Liver (tissue), 9 donors: ENCODE results near the gene NPW. TPM values are rescaled to one million over a fixed set of nuclear protein-coding genes. Genes with fewer than 3 reads are reported as not detected.

Experiments
- DNase-seq: peaks from one replicate; pipeline ENCODE4 v3.0.0-alpha.2; 2017; ENCODE audit warnings: low spot score
- H3K27ac ChIP-seq, 2 donors: one replicate each; pipeline ENCODE4 v1.7.0; 2013; ENCODE audit warnings: inconsistent platforms in 2 of 2, low read length in 2 of 2, control low read depth in 1 of 2, low read depth in 1 of 2, mild to moderate bottlenecking in 1 of 2
- H3K27me3 ChIP-seq, 4 donors: one replicate each; pipeline versions ENCODE4 v1.6.1 to v1.7.0; 2013; ENCODE audit warnings: low read length in 3 of 4, inconsistent platforms in 1 of 4, mild to moderate bottlenecking in 1 of 4, moderate library complexity in 1 of 4; ENCODE audit not compliant: control insufficient read depth in 4 of 4, insufficient read depth in 4 of 4
- H3K36me3 ChIP-seq, 4 donors: one replicate each; pipeline versions ENCODE4 v1.6.1 to v1.7.0; 2013; ENCODE audit warnings: low read length in 3 of 4, mild to moderate bottlenecking in 3 of 4, low read depth in 1 of 4, moderate library complexity in 1 of 4; ENCODE audit not compliant: control insufficient read depth in 4 of 4, insufficient read depth in 3 of 4
- H3K4me1 ChIP-seq, 4 donors: one replicate each; pipeline versions ENCODE4 v1.6.1 to v1.7.0; 2013; ENCODE audit warnings: low read length in 3 of 4, mild to moderate bottlenecking in 3 of 4, moderate library complexity in 1 of 4; ENCODE audit not compliant: control insufficient read depth in 4 of 4, insufficient read depth in 4 of 4
- H3K4me3 ChIP-seq, 3 donors: one replicate each; pipeline versions ENCODE4 v1.6.1 to v1.7.0; 2013; ENCODE audit warnings: low read length in 3 of 3, control low read depth in 1 of 3, low read depth in 1 of 3, mild to moderate bottlenecking in 1 of 3
- H3K9ac ChIP-seq, 2 donors: one replicate each; pipeline ENCODE4 v1.7.0; 2013; ENCODE audit warnings: low read length in 2 of 2, mild to moderate bottlenecking in 2 of 2, moderate library complexity in 2 of 2, control low read depth in 1 of 2, low read depth in 1 of 2
- H3K9me3 ChIP-seq, 4 donors: one replicate each; pipeline versions ENCODE4 v1.6.1 to v1.7.0; 2013; ENCODE audit warnings: low read length in 3 of 4; ENCODE audit not compliant: control insufficient read depth in 4 of 4
- CTCF ChIP-seq: fragments of 150-350 bp; IDR thresholded peaks from 2 replicates; pipeline ENCODE4 v1.5.1; 2017; ENCODE audit warnings: improper control_type of control experiment, low read depth, low read length; ENCODE audit not compliant: missing input control
- EGR1 ChIP-seq, 2 donors: IDR thresholded peaks; 2 replicates each; pipeline ENCODE4 v1.6.1; 2016 to 2018; ENCODE audit warnings: antibody characterized with exemption in 2 of 2, low read depth in 2 of 2
- FOXA1 ChIP-seq: IDR thresholded peaks from 2 replicates; pipeline ENCODE4 v1.6.1; 2016; ENCODE audit warnings: antibody characterized with exemption
- GABPA ChIP-seq, 2 donors: IDR thresholded peaks in 1 of 2; conservative IDR thresholded peaks in 1 of 2; 2 replicates each; pipeline ENCODE4 v1.6.1; 2016; ENCODE audit warnings: antibody characterized with exemption in 2 of 2, mild to moderate bottlenecking in 1 of 2, moderate library complexity in 1 of 2
- HNF4A ChIP-seq, 2 donors: conservative IDR thresholded peaks; 2 replicates each; pipeline ENCODE4 v1.6.1; 2016; ENCODE audit warnings: antibody characterized with exemption in 2 of 2, mild to moderate bottlenecking in 2 of 2
- HNF4G ChIP-seq: IDR thresholded peaks from 2 replicates; pipeline ENCODE4 v1.6.1; 2016; ENCODE audit warnings: antibody characterized with exemption
- MAX ChIP-seq: IDR thresholded peaks from 2 replicates; pipeline ENCODE4 v1.6.1; 2016; ENCODE audit warnings: antibody characterized with exemption
- RAD21 ChIP-seq, 2 donors: IDR thresholded peaks; 2 replicates each; pipeline ENCODE4 v1.6.1; 2016; ENCODE audit warnings: antibody characterized with exemption in 2 of 2, mild to moderate bottlenecking in 2 of 2
- TAF1 ChIP-seq: conservative IDR thresholded peaks from 2 replicates; pipeline ENCODE4 v1.6.1; 2016; ENCODE audit warnings: antibody characterized with exemption, mild to moderate bottlenecking
- WGBS: extraction: QIAGEN DNeasy Blood & Tissue Kit; methylation state at CpG from one replicate; pipeline ENCODE4 v1.1.7; 2013; 5-methylcytosine and 5-hydroxymethylcytosine counted together
- polyA plus RNA-seq, 2 donors: library from polyadenylated mRNA; stranded (reverse) in 1 of 2; unstranded in 1 of 2; fragments of 200-250 nt in 1 of 2; fragments of >200 nt in 1 of 2; fragmentation: Nextera tagmentation in 1 of 2; extraction: Ambion mirVana in 1 of 2; gene quantifications; one replicate each; pipeline versions ENCODE4 v1.2.1 to v1.2.3, GENCODE V29; 2013 to 2015
- total RNA-seq, 2 donors: library from RNA; depleted of rRNA; stranded (reverse); fragments of >200 nt; gene quantifications; one replicate each; pipeline ENCODE4 v1.2.3, GENCODE V29; 2014
- donor health status: healthy.
- donor health status: healthy.
- donor health status: healthy.
- donor health status: healthy.
- donor health status: healthy.

The NPW gene
- total and polyA plus RNA-seq, 4 donors: 1.3 to 20.6 (median 9.1) TPM

GRCh38 chr16:2001035-2001434 is 18.6 kb upstream of the NPW start:
- 95% methylated on average over 19 of the region's 19 CpGs for WGBS
- peaks cover 24 to 67% (median 28%) of the 10 kb centered on the region in 4 donors for H3K36me3 ChIP-seq
- DNase-seq: no peak

GRCh38 chr16:2001456-2002355 is 17.9 kb upstream of the NPW start:
- no peak overlapping the region for H3K9ac ChIP-seq
- WGBS: 95% methylated on average over 53 of the region's 53 CpGs
- no peak overlapping the region for H3K27ac ChIP-seq
- H3K36me3 ChIP-seq: peaks cover 24 to 65% (median 27%) of the 10 kb centered on the region in 4 donors
- no peak for TF ChIP-seq MAX
- no peak for TF ChIP-seq CTCF
- no peak for DNase-seq
- peaks cover 21 to 34% (median 25%) of the 10 kb centered on the region in 4 donors for H3K4me1 ChIP-seq
- no peaks in the 10 kb centered on the region for H3K9me3 ChIP-seq
- no peak overlapping the region for H3K4me3 ChIP-seq
- H3K27me3 ChIP-seq: no peaks in the 10 kb centered on the region

More at GRCh38 chr16:2001035-2001434, 18.6 kb upstream of the NPW start:
- H3K9me3 ChIP-seq: no peaks in the 10 kb centered on the region
- H3K27me3 ChIP-seq: no peaks in the 10 kb centered on the region
- peaks cover 15 to 28% (median 21%) of the 10 kb centered on the region in 4 donors for H3K4me1 ChIP-seq
- no peak overlapping the region for H3K4me3 ChIP-seq
- no peak overlapping the region for H3K27ac ChIP-seq
- no peak overlapping the region for H3K9ac ChIP-seq
- TF ChIP-seq HNF4A (conservative IDR thresholded peaks at IDR 0.05): no peak
- TF ChIP-seq MAX: no peak
- TF ChIP-seq EGR1 (IDR thresholded peaks at IDR 0.05; ENCODE audit: low read depth in 2 of 2): no peak
- no peak for TF ChIP-seq CTCF
- TF ChIP-seq HNF4G: no peak
- TF ChIP-seq GABPA (IDR thresholded peaks at IDR 0.05 in 1 of 2, conservative IDR thresholded peaks at IDR 0.05 in 1 of 2): no peak
- TF ChIP-seq TAF1: no peak
- TF ChIP-seq FOXA1: no peak
- no peak for TF ChIP-seq RAD21 (IDR thresholded peaks at IDR 0.05)
